ENCODE measurements around the gene R3HDM2.

The R3HDM2 gene

GRCh38 chr12:57268264-57268663, 162.6 kb downstream of the R3HDM2 start:
- DNase-seq (ENCODE audit: low spot score): no peak

GRCh38 chr12:57266681-57267080, 164.2 kb downstream of the R3HDM2 start:
- no peak for DNase-seq (ENCODE audit: low spot score)

- DNase-seq (ENCODE audit: low spot score): no peak
These were observed 167.7 kb downstream of the R3HDM2 start for GRCh38 chr12:57263096-57263495.

- DNase-seq (ENCODE audit: low spot score): no peak
These were observed 168.6 kb downstream of the R3HDM2 start for GRCh38 chr12:57262126-57262822.

- DNase-seq (ENCODE audit: low spot score): no peak
These were observed 169.4 kb downstream of the R3HDM2 start for GRCh38 chr12:57261428-57261865.

DNA sequence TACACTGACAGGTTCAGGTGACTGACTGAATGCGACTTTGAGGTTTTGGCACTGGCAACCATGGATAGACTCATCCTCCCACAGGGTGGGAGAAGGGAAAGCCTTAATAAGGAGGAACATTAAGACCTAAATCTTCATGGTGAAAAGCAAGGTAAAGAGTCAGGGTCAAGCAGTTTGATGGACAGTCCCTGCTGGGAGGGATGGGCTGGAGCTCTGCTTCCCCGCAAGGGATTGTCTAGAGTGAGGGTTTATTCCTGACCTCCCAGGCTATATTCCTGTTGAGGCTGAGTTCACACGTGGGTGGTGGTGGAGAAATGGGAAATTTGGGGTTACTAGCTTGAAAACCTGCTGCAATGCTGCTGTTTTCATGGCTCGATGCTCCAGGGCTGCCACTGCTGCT, 170.5 kb downstream of the R3HDM2 start:
- no peak for DNase-seq (ENCODE audit: low spot score)

DNA sequence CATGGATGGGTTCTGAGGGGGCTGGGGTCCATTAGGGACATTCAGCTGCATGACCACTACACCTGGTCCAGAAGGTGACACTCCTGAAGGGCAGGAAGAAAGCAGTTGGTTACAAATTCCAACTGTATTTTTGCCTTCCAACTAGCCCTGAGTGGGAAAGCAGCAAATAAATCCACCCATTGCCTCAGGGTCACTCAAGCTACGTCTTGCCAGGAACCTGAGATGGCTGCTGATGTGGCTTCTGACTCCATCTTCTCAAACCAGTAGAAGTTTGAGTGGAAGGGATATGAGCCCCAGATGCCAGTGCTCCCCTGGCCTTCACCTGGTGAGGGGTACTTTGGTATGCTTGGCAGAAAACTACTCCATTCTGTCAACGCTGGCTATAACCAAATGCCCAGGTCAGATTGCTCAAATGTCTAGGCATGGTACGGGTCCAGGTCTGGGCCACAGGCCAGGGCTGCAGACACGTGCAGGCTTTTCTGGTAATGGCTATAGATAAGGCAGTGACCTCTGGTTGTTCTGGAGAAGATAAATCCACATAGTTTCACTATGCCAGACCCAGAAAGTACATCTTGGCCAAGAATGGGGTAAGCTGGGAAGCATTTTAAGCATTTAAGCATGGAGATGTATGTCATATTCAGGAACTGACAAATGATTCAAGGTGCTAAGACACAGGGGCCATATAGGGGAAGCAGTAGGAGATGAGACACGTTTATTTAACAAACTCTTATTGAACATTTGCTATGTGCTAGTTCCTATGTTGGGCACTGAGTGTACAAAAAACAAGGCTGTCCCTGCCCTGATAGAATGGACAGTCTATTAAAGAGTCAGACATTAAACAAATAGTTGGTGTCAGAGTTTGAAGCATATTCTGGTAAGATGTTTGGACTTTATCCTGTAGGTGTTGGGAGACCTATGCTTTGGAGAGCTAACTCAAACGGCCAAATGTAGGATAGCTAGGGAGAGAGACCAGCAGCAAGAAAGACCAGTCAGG, 171.6 kb downstream of the R3HDM2 start:
- no peak for DNase-seq (ENCODE audit: low spot score)

GRCh38 chr12:57255916-57256315, 174.9 kb downstream of the R3HDM2 start:
- no peak for DNase-seq (ENCODE audit: low spot score)

DNA sequence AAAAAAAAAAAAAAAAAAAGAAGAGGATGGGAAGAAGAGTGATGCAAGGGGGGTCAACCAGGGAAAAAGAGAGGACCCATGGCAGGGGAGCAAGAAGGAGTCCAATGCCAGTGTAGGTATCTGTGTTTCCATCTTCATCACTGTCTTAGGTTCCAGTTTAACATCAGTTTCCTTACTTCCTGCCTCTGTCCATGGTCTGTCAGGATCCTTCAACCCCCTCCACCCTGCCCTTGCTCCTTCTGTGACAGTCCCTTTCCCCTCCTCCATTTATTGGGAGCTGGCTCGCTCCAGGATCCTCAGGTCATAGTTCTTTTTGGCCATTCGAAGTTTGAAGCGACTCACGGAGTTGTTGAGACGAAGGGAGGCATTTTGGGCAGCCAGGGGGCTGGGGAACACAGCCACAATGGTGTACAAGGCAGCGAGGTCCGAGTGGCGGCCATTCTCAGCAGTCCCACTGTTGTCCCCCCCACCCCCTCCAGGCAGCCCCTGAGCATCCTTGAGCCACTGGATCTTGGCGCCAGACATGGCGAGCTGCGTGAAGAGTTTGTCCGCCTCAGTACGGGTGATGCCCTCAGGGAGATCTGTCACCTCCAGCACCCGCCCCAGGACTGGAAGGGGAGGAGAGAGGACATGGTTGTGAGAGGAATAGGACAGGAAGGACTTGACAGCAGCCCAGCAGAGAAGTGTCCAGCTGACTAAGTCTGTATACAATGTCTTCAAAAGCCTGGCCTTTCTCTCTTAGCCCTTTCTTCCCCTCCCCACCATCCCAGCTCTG, 176.2 kb downstream of the R3HDM2 start:
- DNase-seq (ENCODE audit: low spot score): no peak

DNA sequence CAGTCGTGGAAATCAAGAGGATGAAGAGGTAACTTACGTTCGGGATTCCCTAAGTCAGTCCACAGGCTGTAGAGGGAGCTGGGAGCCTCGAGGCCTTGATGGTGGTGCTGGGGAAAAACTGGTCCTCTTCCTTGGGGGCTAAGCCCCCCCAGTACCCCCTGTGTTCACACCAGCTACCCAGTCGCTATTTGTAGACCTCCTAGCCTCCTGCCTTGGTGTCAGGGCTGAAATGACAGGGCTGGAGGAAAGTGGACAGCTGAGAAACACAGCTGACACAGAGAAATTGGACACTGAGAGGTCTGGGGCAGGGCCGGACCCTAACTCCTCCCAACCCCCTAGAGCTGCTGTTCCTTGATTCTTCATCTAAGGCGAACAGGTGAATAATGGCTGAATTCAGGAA, 179.9 kb downstream of the R3HDM2 start, which contains the start of gene STAC3:
STAC3 (minus strand) TSS at position 232 of the 400 bp plus-strand sequence. CDS start 1,551 bp downstream, outside the sequence.
- no peak for DNase-seq (ENCODE audit: low spot score)

DNA sequence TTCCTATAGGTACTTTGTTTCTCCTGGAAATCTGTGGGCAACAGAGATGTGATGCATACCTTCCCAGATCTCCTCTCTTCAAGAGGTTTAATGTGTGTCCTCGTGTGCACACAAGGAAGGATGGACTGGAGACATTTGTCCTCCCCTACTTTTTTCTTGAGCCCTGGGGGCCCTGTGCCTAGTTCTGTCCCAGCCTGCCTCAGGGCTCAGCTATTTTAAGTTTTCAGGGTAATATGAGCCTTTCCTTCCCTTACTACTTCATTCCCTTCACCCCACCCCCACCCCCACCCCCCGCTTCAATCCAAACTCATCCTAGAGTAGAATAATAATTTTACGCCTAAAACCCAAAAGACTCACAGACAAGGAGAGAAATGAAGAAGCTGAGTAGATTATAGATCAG, 180.3 kb downstream of the R3HDM2 start:
- no peak for DNase-seq (ENCODE audit: low spot score)

DNA sequence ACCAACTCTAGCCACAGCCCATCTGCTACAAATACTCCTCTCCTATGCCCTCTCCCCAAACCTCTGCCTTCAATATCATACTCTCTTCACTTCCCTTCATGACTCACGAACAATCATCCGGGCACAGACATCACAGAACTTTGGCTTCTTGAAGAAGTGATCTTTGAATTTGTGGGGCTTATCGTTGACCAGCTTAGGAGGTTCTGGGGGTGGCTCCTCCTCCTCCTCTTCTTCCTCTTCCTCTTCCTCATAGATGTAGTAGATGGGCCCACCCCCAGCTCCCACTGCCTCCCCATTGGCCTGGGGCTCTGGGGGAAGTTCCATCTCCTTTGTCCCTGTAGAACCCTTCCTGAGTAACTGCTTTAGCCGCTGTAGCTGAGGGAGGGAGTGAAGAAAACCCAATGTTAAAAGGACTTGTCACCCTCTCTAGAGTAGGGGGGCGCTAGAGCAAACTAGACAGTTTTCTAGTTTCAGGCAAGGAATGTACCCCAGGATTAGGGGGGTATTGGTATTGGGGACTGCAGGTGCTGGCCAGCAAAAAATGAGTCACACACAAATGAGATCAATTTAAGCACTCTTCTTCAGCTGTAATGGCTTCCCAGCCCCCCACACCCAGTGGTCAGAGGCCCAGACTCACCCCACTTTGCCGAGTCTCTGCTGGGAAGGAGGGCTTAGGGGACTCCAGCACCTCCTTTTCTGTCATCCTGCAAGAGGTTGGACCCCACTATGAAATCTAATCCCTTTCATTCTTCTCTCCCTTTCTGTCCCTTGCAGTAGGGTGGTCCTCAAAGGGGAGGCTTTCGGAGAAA, 181.7 kb downstream of the R3HDM2 start:
- no peak for DNase-seq (ENCODE audit: low spot score)

DNA sequence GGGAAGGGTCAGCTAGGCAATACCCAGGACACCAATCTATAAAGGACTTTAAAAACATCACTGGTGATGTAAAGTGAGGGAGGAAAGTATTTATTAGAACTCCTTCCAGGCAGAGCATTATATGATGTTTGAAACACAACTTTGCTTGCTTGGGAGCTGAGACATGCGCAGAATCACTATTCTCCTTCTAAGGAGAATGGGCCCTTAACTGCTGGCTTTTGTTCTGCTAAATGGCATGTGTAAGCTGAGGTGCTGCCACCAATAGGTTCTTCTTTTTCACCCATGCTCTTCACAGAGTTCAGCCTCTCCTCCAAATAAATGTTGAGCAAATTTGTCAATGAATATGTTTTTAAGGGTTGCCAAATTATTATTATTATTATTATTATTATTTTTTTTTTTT, 183.8 kb downstream of the R3HDM2 start:
- no peak for DNase-seq (ENCODE audit: low spot score)

- no peak for DNase-seq (ENCODE audit: low spot score)
These were observed 186.5 kb downstream of the R3HDM2 start for GRCh38 chr12:57244312-57244696.

DNA sequence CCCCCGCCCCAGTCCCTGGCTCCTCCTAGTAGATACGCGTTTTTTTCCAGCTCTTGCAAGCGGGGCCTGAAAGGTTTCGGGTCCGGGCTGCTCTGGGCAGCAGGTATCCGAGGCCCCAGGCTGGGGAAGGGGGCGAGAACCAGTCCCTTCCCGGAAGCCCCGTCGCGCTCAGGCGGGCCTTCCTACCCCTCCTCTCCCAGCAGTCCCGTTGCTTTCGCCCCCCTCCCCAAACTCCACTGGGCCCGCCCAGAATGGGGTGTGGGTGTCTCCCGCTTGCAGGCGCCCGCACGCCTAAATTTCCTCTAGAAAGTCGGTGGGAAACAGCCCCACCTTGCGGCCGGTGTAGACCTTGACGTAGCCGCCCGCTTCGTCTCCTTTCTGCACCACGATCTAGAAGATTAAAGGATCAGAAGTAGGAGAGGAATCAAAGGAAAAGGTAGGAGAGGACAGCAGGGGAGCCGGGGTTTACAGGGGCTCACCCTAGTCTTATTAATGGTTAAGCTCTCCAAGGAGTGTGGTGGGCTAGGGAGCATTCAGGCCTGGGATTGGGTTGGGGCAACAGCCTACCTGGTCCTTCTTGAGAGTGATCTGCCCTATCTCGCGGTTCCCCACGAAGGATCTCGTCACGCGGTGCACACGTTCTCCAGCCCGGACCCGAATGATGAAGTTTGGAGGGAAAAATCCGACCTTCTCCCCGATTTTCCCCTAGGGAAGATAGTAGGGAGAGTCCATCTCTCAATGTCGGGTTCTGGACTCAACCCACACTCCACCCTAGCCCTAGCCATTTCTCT, 187.1 kb downstream of the R3HDM2 start:
- DNase-seq (ENCODE audit: low spot score): peak; percentile 68

DNA sequence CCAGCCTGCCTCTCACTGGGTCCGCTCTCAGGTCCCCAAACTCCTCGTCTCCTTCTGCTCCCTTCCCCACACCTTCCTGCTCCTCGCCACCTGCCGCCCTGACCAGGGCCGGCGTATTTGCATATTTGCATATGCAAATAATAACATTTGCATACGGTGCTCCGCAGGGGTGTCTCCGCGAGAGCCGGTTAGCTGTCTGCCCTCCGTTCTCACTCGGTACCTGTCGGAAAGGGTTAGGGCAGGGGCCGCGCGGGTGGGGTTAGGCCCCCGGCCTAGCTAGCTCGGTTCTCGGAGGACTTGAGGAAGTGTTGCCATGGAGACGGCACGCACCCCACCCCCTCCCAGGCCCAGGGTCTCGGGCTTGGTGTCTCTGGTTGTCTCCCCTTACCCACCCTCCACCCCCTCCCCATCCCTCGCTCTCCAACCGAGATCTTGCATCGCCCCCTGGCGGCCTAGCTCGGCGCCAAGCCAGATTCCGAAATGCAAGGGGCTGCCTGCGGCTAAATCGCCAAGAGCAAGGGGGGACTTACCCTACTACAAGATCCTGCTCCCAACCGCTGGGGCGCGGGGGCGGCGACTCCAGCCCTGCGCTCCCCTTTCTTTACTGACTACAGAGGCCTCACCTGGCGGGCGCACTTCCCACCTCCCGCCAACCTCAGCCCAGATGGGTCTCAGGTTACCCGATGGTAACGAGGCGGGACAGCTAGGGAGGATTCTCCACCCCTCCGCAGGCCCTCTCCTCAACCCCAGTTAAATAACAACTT, 188.0 kb downstream of the R3HDM2 start:
- no peak for DNase-seq (ENCODE audit: low spot score)

- no peak for DNase-seq (ENCODE audit: low spot score)
These were observed 188.5 kb downstream of the R3HDM2 start for GRCh38 chr12:57242329-57242690.

DNA sequence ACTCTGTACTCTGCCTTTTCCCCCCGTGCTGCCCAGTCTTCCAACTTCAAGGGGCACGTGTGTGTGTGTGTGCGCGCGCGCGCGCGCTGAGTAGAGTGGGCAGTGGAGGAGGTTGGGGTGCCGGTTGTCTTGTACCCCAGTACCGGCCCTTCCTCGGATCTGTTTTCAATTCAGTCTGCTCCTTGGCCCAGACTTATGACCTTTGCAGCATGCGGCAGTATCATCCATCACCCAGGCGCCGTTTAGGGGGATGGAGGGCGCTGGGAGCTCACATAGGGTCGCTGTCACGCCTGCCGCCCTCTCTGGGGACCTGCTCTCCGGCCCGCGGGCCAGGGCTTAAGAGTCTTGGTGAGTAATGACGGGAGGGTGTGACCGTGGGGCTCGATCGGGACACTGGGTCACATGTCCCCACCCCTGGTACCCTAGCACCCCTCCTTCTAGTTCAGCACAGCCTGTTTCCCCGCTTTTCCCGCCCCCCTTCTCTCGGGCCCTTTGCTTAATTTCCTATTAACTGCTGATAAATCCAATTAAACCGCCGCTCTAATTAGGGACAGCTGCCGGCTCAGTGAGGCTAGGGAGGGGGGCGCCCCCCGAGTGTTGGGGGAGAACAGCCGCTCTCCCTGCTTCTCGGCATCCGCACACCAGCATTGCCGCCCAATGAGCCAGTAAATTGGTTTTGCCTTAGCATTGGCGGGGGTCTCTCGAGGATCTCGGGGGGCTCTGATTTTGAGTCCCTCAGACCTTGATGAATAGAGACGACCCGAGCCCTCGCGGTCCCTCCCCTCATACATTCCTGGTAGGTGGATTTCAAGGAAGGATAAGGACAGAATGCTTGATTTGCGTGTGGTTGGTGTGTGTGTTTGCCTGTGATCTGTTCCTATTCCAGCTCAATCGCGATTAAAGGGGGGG, 189.2 kb downstream of the R3HDM2 start:
- DNase-seq (ENCODE audit: low spot score): no peak

DNA sequence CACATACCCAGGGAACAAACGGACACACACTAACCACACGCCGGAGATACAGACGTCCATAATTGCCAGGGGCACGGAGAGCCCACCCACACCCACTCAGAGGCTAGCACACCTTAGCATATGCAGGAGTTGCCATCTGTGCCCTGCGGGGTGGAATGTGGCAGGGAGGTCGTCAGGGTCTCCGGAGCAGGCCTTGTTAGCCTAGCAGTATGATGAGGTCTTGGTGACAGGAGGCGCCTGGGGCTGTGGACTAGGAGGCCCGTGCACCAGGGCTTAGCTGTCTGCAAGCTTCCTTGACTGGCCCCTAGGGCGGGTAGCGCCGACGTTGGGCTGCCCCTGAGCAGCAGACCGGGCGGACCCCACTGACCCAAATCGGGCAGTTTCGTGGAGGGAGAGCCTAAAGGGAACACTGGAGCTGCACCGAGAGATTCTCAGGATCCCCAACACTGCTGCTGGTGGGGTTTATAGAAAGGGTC, 189.9 kb downstream of the R3HDM2 start:
- DNase-seq (ENCODE audit: low spot score): no peak
